OCI-LY7 (cell line): ENCODE measurements around the gene ARL15. TPM values are rescaled to one million over a fixed set of nuclear protein-coding genes. Genes with fewer than 3 reads are reported as not detected.

Source experiments
- BruUV-seq: library from RNA; stranded (reverse); fragments of 400-500 nt; replicated peaks from 2 replicates; lab custom pipeline; 2021; lab: Mats Ljungman, UMichigan
- CTCF ChIA-PET: fragments of 300-600 bp; sonication (Branson Sonifier 250); formaldehyde crosslinking; loops from one replicate; lab custom pipeline; 2022; ENCODE audit warnings: antibody characterized with exemption; ENCODE audit not compliant: unreplicated experiment; lab: Charles Lee
- POLR2A ChIA-PET: fragments of 300-600 bp; sonication (Branson Sonifier 250); formaldehyde crosslinking; loops from one replicate; lab custom pipeline; 2022; ENCODE audit warnings: antibody characterized with exemption; lab: Charles Lee
- DNase-seq: peaks from one replicate; pipeline ENCODE4 v3.0.0-alpha.2; 2015; ENCODE audit warnings: low spot score
- H2AFZ ChIP-seq: fragments of 200-600 bp; sonication (generic), shearing (Covaris generic); 2 replicates; pipeline ENCODE4 v1.6.1; 2014; ENCODE audit warnings: mild to moderate bottlenecking, antibody characterized with exemption, low read length, moderate library complexity
- H3K27ac ChIP-seq: fragments of 200-600 bp; sonication (generic); 2 replicates; pipeline ENCODE4 v1.5.1; 2014; ENCODE audit warnings: mixed run types, low read depth, mild to moderate bottlenecking, moderate library complexity, low read length, inconsistent platforms; ENCODE audit not compliant: poor library complexity, severe bottlenecking
- H3K36me3 ChIP-seq: fragments of 200-600 bp; sonication (generic); 2 replicates; pipeline ENCODE4 v1.6.1; 2014; ENCODE audit warnings: mild to moderate bottlenecking, antibody characterized with exemption, low read length, moderate library complexity, mixed read lengths; ENCODE audit not compliant: insufficient read depth
- H3K4me1 ChIP-seq: fragments of 200-600 bp; sonication (generic); 2 replicates; pipeline ENCODE4 v1.5.1; 2014; ENCODE audit warnings: mild to moderate bottlenecking, low read length; ENCODE audit not compliant: insufficient read depth, poor library complexity, severe bottlenecking
- H3K4me2 ChIP-seq: fragments of 200-600 bp; sonication (generic); 2 replicates; pipeline ENCODE4 v1.6.1; 2014; ENCODE audit warnings: mild to moderate bottlenecking, low read length
- H3K4me3 ChIP-seq: fragments of 200-600 bp; sonication (generic); 2 replicates; pipeline ENCODE4 v1.5.1; 2014; ENCODE audit warnings: mild to moderate bottlenecking, low read depth, low read length; ENCODE audit not compliant: poor library complexity, severe bottlenecking
- H3K79me2 ChIP-seq: fragments of 200-600 bp; sonication (generic); 2 replicates; pipeline ENCODE4 v1.6.1; 2016; ENCODE audit warnings: low read depth, mild to moderate bottlenecking, low read length, moderate library complexity, mixed read lengths; ENCODE audit not compliant: insufficient read depth
- H3K9me2 ChIP-seq: fragments of 200-600 bp; sonication (generic); 2 replicates; pipeline ENCODE4 v1.6.1; 2016; ENCODE audit warnings: mild to moderate bottlenecking, low read length, mixed read lengths; ENCODE audit not compliant: insufficient read depth
- H3K9me3 ChIP-seq: fragments of 200-600 bp; sonication (generic); 2 replicates; pipeline ENCODE4 v1.6.1; 2014; ENCODE audit warnings: mild to moderate bottlenecking, mixed run types, low read length, mixed read lengths
- H4K20me1 ChIP-seq: fragments of 200-600 bp; sonication (generic); 2 replicates; pipeline ENCODE4 v1.6.1; 2014; ENCODE audit warnings: mild to moderate bottlenecking, antibody characterized with exemption, low read length, moderate library complexity, mixed read lengths; ENCODE audit not compliant: insufficient read depth
- CTCF ChIP-seq: fragments of 200-600 bp; sonication (generic); conservative IDR thresholded peaks from 2 replicates; pipeline ENCODE4 v1.5.1; 2014; ENCODE audit warnings: mild to moderate bottlenecking, antibody characterized with exemption, low read length, moderate library complexity, mixed read lengths
- EZH2phosphoT487 ChIP-seq: fragments of 200-600 bp; sonication (generic); IDR thresholded peaks from 2 replicates; pipeline ENCODE4 v1.6.1; 2018; ENCODE audit warnings: low read depth, borderline replicate concordance, mild to moderate bottlenecking, mixed run types, antibody characterized with exemption, low read length, moderate library complexity, mixed read lengths
- intact Hi-C: fragments of 100-400 bp; cut with micrococcal nuclease; formaldehyde crosslinking; loops from one replicate; pipeline ENCODE4 v1.10.0; 2022; ENCODE audit not compliant: unreplicated experiment
- total RNA-seq, 2 experiments: library from RNA; depleted of rRNA in 1 of 2; stranded (reverse); fragments of >200 nt in 1 of 2; shearing (Covaris generic) in 1 of 2; gene quantifications; 2 replicates each; pipeline ENCODE4 v1.2.3, GENCODE V29; 2014 to 2022

ARL15 gene
- total RNA-seq, 2 experiments from 2014 or later: 18.8 to 24.4 TPM

GRCh38 chr5:54206580-54207229 is 103.7 kb downstream of the ARL15 start:
- no peak overlapping the region for H3K4me2 ChIP-seq
- H2AFZ ChIP-seq: no peak overlapping the region
- no peaks in the 10 kb centered on the region for H4K20me1 ChIP-seq
- no peaks in the 10 kb centered on the region for H3K79me2 ChIP-seq
- no peaks in the 10 kb centered on the region for H3K9me3 ChIP-seq
- H3K4me3 ChIP-seq: no peak overlapping the region
- POLR2A ChIA-PET: interaction anchor here (0.7 kb wide), 2 partner anchors 13 to 1653 kb away, joined by 3 read pairs; no protein-coding TSS in a partner anchor
- H3K27ac ChIP-seq: no peak overlapping the region
- TF ChIP-seq EZH2phosphoT487 (no peak), CTCF (no peak)
- CTCF ChIA-PET: no interaction called here
- DNase-seq: no peak
- BruUV-seq: no TSS peak
- no peaks in the 10 kb centered on the region for H3K36me3 ChIP-seq
- intact Hi-C loops: no loop called here
- peaks cover 3% of the 10 kb centered on the region for H3K4me1 ChIP-seq
- no peaks in the 10 kb centered on the region for H3K9me2 ChIP-seq

GRCh38 chr5:54205918-54206317 is 104.5 kb downstream of the ARL15 start:
- Histone ChIP-seq H3K4me1 (peaks cover 3% of the 10 kb centered on the region), H3K27ac (no peak overlapping the region)

More at GRCh38 chr5:54205918-54206317, 104.5 kb downstream of the ARL15 start:
- Histone ChIP-seq H4K20me1 (no peaks in the 10 kb centered on the region), H3K79me2 (no peaks in the 10 kb centered on the region), H3K9me2 (no peaks in the 10 kb centered on the region), H3K4me2 (no peak overlapping the region), H3K36me3 (no peaks in the 10 kb centered on the region), H3K4me3 (no peak overlapping the region), H3K9me3 (no peaks in the 10 kb centered on the region), H2AFZ (no peak overlapping the region)
- DNase-seq: no peak
- BruUV-seq: no TSS peak
- ChIA-PET CTCF (no interaction called here), POLR2A (interaction anchor here (0.6 to 0.7 kb wide), 3 partner anchors 13 to 1653 kb away, joined by 3 read pairs; no protein-coding TSS in a partner anchor)
- TF ChIP-seq CTCF (no peak), EZH2phosphoT487 (no peak)
- intact Hi-C loops: no loop called here
